KMS-11 (cell line): ENCODE data around the gene SPIRE2.

ENCODE experiments used
- H2AFZ ChIP-seq: fragments of 200-600 bp; sonication (generic); 2 replicates; pipeline ENCODE4 v1.6.1; 2016; ENCODE audit warnings: antibody characterized with exemption, mixed run types, low read depth
- H3K27ac ChIP-seq: fragments of 200-600 bp; sonication (generic); 2 replicates; pipeline ENCODE4 v1.6.1; 2016; ENCODE audit warnings: mild to moderate bottlenecking, mixed run types
- H3K27me3 ChIP-seq: fragments of 200-600 bp; sonication (generic); 2 replicates; pipeline ENCODE4 v1.6.1; 2017; ENCODE audit warnings: mild to moderate bottlenecking, low read depth, mixed run types, moderate library complexity; ENCODE audit not compliant: insufficient read depth
- H3K36me3 ChIP-seq: fragments of 200-600 bp; sonication (generic); 2 replicates; pipeline ENCODE4 v1.6.1; 2017; ENCODE audit warnings: mild to moderate bottlenecking, mixed run types; ENCODE audit not compliant: insufficient read depth
- H3K4me1 ChIP-seq: fragments of 200-600 bp; sonication (generic); 2 replicates; pipeline ENCODE4 v1.6.1; 2016; ENCODE audit warnings: mild to moderate bottlenecking, low read depth, mixed run types; ENCODE audit not compliant: poor library complexity, severe bottlenecking
- H3K4me2 ChIP-seq: fragments of 200-600 bp; sonication (generic); 2 replicates; pipeline ENCODE4 v1.7.0; 2016; ENCODE audit warnings: mild to moderate bottlenecking, mixed run types
- H3K4me3 ChIP-seq: fragments of 200-600 bp; sonication (generic); IDR thresholded peaks from 2 replicates; pipeline ENCODE4 v1.6.1; 2017; ENCODE audit warnings: low read depth, low read length, mixed read lengths; ENCODE audit not compliant: insufficient read depth
- H3K79me2 ChIP-seq: fragments of 200-600 bp; sonication (generic); 2 replicates; pipeline ENCODE4 v1.6.1; 2016; ENCODE audit warnings: low read depth, mixed run types; ENCODE audit not compliant: insufficient read depth
- H3K9ac ChIP-seq: fragments of 200-600 bp; sonication (generic); 2 replicates; pipeline ENCODE4 v1.6.1; 2016; ENCODE audit warnings: mild to moderate bottlenecking, mixed run types
- H4K20me1 ChIP-seq: fragments of 200-600 bp; sonication (generic); 2 replicates; pipeline ENCODE4 v1.6.1; 2016; ENCODE audit warnings: mild to moderate bottlenecking, mixed run types; ENCODE audit not compliant: insufficient read depth
- TF ChIP-seq, protein P1 (sequence below): fragments of 200-600 bp; sonication (generic); conservative IDR thresholded peaks from 2 replicates; pipeline ENCODE4 v1.6.1; 2017; ENCODE audit warnings: low read depth, mild to moderate bottlenecking, antibody characterized with exemption, low read length, moderate library complexity, mixed read lengths

Gene SPIRE2

DNA sequence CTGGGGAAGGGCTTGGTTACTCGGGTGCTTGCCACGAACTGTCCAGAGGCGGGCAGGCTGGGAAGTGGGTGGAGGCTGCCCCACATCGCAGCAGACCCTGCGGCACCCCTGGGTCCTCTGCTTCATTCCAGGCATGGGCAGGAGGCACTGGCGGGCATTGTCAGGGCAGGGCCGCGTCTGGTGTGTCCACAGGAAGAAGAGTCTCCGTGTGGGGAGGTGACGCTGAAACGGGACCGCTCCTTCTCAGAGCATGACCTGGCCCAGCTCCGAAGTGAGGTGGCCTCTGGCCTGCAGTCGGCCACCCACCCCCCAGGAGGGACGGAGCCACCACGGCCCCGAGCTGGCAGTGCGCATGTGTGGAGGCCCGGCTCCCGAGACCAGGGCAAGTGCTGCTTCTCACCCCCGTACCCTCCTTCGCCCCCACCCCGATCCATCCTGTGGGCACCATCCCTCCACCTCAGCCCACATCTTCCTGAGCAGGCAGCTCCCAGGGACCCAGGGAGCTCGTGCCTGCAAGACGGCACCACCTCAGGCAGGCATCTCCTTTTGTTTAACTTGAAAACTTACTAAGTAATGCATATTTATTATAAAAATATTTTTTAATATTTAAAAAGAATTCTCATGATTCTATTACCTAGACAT is 30.8 kb downstream of the SPIRE2 start:
- H3K9ac ChIP-seq: no peak overlapping the region
- H3K27ac ChIP-seq: no peak overlapping the region
- TF ChIP-seq, protein P1, sequence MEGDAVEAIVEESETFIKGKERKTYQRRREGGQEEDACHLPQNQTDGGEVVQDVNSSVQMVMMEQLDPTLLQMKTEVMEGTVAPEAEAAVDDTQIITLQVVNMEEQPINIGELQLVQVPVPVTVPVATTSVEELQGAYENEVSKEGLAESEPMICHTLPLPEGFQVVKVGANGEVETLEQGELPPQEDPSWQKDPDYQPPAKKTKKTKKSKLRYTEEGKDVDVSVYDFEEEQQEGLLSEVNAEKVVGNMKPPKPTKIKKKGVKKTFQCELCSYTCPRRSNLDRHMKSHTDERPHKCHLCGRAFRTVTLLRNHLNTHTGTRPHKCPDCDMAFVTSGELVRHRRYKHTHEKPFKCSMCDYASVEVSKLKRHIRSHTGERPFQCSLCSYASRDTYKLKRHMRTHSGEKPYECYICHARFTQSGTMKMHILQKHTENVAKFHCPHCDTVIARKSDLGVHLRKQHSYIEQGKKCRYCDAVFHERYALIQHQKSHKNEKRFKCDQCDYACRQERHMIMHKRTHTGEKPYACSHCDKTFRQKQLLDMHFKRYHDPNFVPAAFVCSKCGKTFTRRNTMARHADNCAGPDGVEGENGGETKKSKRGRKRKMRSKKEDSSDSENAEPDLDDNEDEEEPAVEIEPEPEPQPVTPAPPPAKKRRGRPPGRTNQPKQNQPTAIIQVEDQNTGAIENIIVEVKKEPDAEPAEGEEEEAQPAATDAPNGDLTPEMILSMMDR: no peak
- H3K79me2 ChIP-seq: no peaks in the 10 kb centered on the region
- H2AFZ ChIP-seq: no peak overlapping the region
- H3K36me3 ChIP-seq: no peaks in the 10 kb centered on the region
- peaks cover 32% of the 10 kb centered on the region for H3K4me1 ChIP-seq
- no peaks in the 10 kb centered on the region for H4K20me1 ChIP-seq
- H3K4me2 ChIP-seq: no peak overlapping the region
- H3K4me3 ChIP-seq: no peak overlapping the region
- peaks cover 5% of the 10 kb centered on the region; the same call in 1 of the 2 replicates for H3K27me3 ChIP-seq

DNA sequence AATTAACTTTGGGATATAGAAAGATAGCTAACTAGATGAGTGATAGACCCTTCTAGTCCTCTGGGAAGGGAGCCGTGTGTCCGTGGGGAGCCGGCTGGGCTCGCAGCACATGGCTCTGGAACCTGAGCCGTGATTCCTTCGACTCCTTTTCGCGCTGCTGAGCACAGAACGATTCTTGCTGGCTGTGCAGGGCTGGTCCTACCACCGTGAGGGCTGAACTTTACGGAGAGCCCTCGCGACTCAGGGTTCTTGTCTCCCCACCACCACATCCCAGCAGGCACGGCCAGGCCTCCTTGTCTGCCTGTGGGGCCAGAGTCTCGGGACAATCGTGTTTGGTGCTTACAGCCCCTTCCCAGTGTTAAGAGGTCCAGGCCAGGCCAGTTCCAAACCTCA is 31.3 kb downstream of the SPIRE2 start:
- Histone ChIP-seq H2AFZ (no peak overlapping the region), H3K27me3 (peaks cover 5% of the 10 kb centered on the region; the same call in 1 of the 2 replicates), H3K9ac (no peak overlapping the region), H3K79me2 (no peaks in the 10 kb centered on the region), H3K4me3 (no peak overlapping the region), H3K4me2 (no peak overlapping the region), H3K27ac (no peak overlapping the region), H3K4me1 (peaks cover 38% of the 10 kb centered on the region), H3K36me3 (no peaks in the 10 kb centered on the region), H4K20me1 (no peaks in the 10 kb centered on the region)
- TF ChIP-seq, protein P1: no peak

DNA sequence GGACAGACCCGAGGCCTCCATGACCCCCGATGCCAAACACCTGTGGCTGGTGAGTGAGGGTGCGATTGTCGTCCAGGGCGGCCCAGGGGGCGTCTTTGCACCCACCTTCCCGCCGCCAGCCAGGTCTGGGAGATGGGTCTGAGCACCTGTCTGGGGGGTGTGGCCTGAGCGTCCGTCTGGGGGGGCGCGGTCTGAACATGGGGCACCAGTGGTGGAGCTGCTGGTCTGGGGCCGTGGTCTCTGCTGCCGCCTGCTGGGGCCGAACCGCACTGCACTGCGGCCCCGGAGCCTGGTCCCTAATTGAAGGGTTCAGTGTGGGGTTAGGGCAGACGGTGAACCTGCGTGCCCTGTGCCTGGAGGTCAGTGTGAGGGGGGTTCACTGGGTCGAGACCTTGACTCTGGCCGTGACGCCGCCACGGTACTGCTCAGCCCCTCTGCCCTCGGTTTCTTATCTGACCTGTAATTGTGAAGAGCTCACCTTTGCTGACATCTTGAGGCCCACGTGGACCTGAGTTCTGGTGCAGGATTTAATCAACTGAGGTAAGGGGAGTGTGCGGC is 32.6 kb downstream of the SPIRE2 start:
- Histone ChIP-seq H3K4me3 (no peak overlapping the region), H2AFZ (peak overlapping the region; percentile 27; the same call in 1 of the 2 replicates), H3K79me2 (no peaks in the 10 kb centered on the region), H3K36me3 (no peaks in the 10 kb centered on the region), H3K27me3 (peaks cover 5% of the 10 kb centered on the region; the same call in 1 of the 2 replicates), H4K20me1 (no peaks in the 10 kb centered on the region), H3K4me2 (peak overlapping the region; percentile 29), H3K4me1 (peaks cover 46% of the 10 kb centered on the region), H3K27ac (no peak overlapping the region), H3K9ac (no peak overlapping the region)
- TF ChIP-seq, protein P1: peak; percentile 96

DNA sequence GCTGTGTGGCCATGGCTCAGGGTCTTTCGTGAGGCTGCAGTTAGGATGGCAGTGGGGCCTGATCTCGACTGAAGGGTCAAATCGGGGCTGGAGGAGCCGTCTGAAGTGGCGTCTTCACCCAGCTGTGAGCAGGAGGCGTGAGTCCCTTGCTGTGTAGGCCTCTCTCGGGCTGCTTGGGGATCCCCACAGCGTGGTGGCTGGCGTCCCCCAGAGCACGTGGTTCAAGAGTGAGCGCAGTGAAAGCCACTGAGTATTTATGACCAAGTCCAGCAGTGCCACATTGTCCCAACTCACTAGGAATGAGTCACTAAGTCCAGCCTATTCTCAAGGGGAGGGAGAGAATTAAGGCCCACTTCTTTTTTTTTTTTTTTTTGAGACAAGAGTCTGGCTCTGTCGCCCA is 33.4 kb downstream of the SPIRE2 start:
- H3K4me2 ChIP-seq: peak overlapping the region; percentile 29; the same call in 1 of the 2 replicates
- H3K27ac ChIP-seq: no peak overlapping the region
- no peaks in the 10 kb centered on the region for H3K36me3 ChIP-seq
- H3K4me3 ChIP-seq: no peak overlapping the region
- no peak overlapping the region for H3K9ac ChIP-seq
- no peaks in the 10 kb centered on the region for H4K20me1 ChIP-seq
- peaks cover 5% of the 10 kb centered on the region; the same call in 1 of the 2 replicates for H3K27me3 ChIP-seq
- TF ChIP-seq, protein P1: no peak
- no peak overlapping the region for H2AFZ ChIP-seq
- peaks cover 46% of the 10 kb centered on the region for H3K4me1 ChIP-seq
- no peaks in the 10 kb centered on the region for H3K79me2 ChIP-seq
